ENCODE results near the gene IGFL4.

DNA sequence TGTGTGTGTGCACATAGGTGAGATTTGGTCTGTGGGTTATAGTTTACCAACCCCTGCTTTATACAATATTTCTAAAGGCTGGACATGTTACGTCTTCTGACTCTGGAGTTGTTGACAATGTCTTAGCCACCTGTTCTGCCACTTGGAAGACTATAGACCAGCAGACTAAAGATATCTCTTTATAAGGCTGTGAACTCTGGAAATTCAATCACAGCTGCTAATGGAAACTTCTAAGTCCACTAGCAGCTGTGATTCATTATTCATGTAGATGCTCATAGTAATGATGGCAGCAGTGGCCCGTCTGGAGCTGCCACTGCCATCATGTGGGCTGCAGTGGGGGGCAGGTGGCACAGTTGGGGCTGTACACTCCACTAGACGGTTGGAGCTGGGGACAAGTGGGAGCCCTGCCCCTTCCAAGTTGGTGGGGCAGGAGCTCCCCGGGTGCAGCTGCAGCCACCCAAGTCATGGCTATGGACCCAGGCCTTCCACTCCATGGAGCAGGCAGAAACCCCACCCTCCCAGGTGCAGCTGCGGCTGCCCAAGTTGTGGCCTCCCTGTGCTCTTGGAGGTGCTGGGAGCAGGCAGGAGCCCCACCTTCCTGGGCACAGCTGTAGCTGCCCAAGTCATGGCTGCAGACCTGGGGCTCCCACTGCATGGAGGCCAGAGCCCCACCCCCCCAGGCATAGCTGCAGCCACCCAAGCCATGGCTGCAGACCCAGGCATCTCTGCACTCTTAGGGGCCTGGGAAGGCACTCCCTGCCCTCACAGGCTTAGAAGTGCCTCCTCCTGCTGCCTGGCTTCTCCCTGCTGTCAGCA is 8.8 kb downstream of the IGFL4 start:
- no peak for TF ChIP-seq CTCF (IDR thresholded peaks at IDR 0.05)
- TF ChIP-seq POLR2A (IDR thresholded peaks at IDR 0.05): no peak

Data from thyroid gland (tissue), 4 donors.